ENCODE measurements around the gene IGF1R. TPM values are rescaled to one million over a fixed set of nuclear protein-coding genes. Genes with fewer than 3 reads are reported as not detected.

Gene IGF1R
- total and polyA plus RNA-seq, 12 donors: 8.6 to 138 (median 66.0) TPM

GRCh38 chr15:98953000-98953787 lies 304.9 kb downstream of the IGF1R start:
- DNase-seq: peak in 5 of 7 donors; percentile 40 to 77 (median 61)
- H3K9me3 ChIP-seq (replicated peaks in 1 of 3): no peaks in the 10 kb centered on the region
- H3K27ac ChIP-seq: peak overlapping the region in 3 of 5 donors; percentile 72 to 84 (median 83)
- peaks cover 0 to 48% of the 10 kb centered on the region in 2 donors for H3K36me3 ChIP-seq (replicated peaks in 1 of 2)
- no peaks in the 10 kb centered on the region for H3K27me3 ChIP-seq
- TF ChIP-seq CTCF (IDR thresholded peaks at IDR 0.05): no peak
- TF ChIP-seq POLR2A (IDR thresholded peaks at IDR 0.05): no peak
- intact Hi-C loops (cut with DNase I): no loop called here
- no peak overlapping the region for H3K4me3 ChIP-seq
- H3K4me1 ChIP-seq (replicated peaks in 1 of 2): peaks cover 29 to 34% of the 10 kb centered on the region in 2 donors
- WGBS, 4 donors: 63 to 77% (median 73%) methylated on average over 15 to 19 of the region's 19 CpGs

GRCh38 chr15:98953968-98954367 lies 305.6 kb downstream of the IGF1R start:
- peak in 1 of 7 donors; percentile 32 for DNase-seq
- Histone ChIP-seq H3K4me1 (replicated peaks in 1 of 2) (peaks cover 29 to 34% of the 10 kb centered on the region in 2 donors), H3K4me3 (no peak overlapping the region), H3K9me3 (replicated peaks in 1 of 3) (no peaks in the 10 kb centered on the region), H3K36me3 (replicated peaks in 1 of 2) (peaks cover 0 to 45% of the 10 kb centered on the region in 2 donors), H3K27ac (peak overlapping the region in 4 of 5 donors; percentile 25 to 84 (median 78)), H3K27me3 (no peaks in the 10 kb centered on the region)
- 70 to 90% (median 85%) methylated on average over 8 to 16 of the region's 16 CpGs for WGBS, 4 donors
- intact Hi-C loops (cut with DNase I): no loop called here
- TF ChIP-seq CTCF (IDR thresholded peaks at IDR 0.05) (no peak), POLR2A (IDR thresholded peaks at IDR 0.05) (no peak)

- H3K36me3 ChIP-seq (replicated peaks in 1 of 2): peaks cover 0 to 45% of the 10 kb centered on the region in 2 donors
- H3K9me3 ChIP-seq (replicated peaks in 1 of 3): no peaks in the 10 kb centered on the region
- peak; percentile 88 to 95 (median 93) for DNase-seq
- intact Hi-C loops (cut with DNase I): no loop called here
- H3K4me1 ChIP-seq (replicated peaks in 1 of 2): peaks cover 29 to 34% of the 10 kb centered on the region in 2 donors
- H3K27ac ChIP-seq: peak overlapping the region in 4 of 5 donors; percentile 25 to 84 (median 78)
- TF ChIP-seq CTCF (IDR thresholded peaks at IDR 0.05) (no peak), POLR2A (IDR thresholded peaks at IDR 0.05) (peak in 1 of 2 donors; percentile 20)
- H3K4me3 ChIP-seq: no peak overlapping the region
- 11 to 25% (median 19%) methylated on average over 5 of the region's 5 CpGs for WGBS, 4 donors
- no peaks in the 10 kb centered on the region for H3K27me3 ChIP-seq
Observed at GRCh38 chr15:98954411-98954810, 306.1 kb downstream of the IGF1R start.

GRCh38 chr15:98955331-98955730 lies 307.0 kb downstream of the IGF1R start:
- no peak overlapping the region for H3K4me3 ChIP-seq
- TF ChIP-seq POLR2A (IDR thresholded peaks at IDR 0.05) (no peak), CTCF (IDR thresholded peaks at IDR 0.05) (no peak)
- no peaks in the 10 kb centered on the region for H3K27me3 ChIP-seq
- H3K9me3 ChIP-seq (replicated peaks in 1 of 3): no peaks in the 10 kb centered on the region
- peaks cover 0 to 44% of the 10 kb centered on the region in 2 donors for H3K36me3 ChIP-seq (replicated peaks in 1 of 2)
- intact Hi-C loops (cut with DNase I): no loop called here
- WGBS, 4 donors: 72 to 96% (median 86%) methylated on average over 3 to 8 of the region's 8 CpGs
- H3K4me1 ChIP-seq (replicated peaks in 1 of 2): peaks cover 27 to 32% of the 10 kb centered on the region in 2 donors
- no peak for DNase-seq
- H3K27ac ChIP-seq: peak overlapping the region in 2 of 5 donors; percentile 72 to 84

All from adrenal gland (tissue), 12 donors.